SU-DHL-6 (cell line): ENCODE results near the gene OR9A2.

ENCODE experiments used
- EZH2phosphoT487 ChIP-seq: fragments of 200-600 bp; sonication (generic), shearing (Covaris generic); conservative IDR thresholded peaks from 2 replicates; pipeline ENCODE4 v1.6.1; 2018; ENCODE audit warnings: mild to moderate bottlenecking, antibody characterized with exemption, low read length, moderate library complexity, mixed read lengths
- TF ChIP-seq, protein P1 (sequence below): fragments of 200-600 bp; sonication (generic); IDR thresholded peaks from one replicate; pipeline ENCODE4 v1.5.1; 2017; ENCODE audit warnings: antibody characterized with exemption, mild to moderate bottlenecking, low read length, moderate library complexity; ENCODE audit not compliant: insufficient read depth, poor library complexity, severe bottlenecking

DNA sequence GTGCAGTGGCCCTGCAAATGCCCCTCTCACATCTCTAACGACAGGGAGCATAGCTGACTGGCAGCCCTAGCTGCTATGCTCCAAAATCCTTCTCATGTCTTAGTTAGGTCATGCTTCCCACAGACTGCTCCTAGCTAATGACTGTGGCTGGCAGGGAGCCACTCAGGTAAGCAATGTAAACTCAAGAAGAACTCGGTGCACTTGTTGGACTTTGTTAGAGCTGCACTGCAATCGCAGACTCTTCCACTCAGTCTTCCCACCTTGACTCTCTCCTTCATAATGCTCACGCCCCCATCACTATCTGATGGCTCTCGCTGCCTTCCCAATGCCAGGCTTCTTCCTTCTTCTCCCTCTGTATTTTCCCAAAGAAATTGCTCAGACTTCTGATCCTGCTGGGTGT is 24.0 kb downstream of the OR9A2 start:
- TF ChIP-seq, protein P1, sequence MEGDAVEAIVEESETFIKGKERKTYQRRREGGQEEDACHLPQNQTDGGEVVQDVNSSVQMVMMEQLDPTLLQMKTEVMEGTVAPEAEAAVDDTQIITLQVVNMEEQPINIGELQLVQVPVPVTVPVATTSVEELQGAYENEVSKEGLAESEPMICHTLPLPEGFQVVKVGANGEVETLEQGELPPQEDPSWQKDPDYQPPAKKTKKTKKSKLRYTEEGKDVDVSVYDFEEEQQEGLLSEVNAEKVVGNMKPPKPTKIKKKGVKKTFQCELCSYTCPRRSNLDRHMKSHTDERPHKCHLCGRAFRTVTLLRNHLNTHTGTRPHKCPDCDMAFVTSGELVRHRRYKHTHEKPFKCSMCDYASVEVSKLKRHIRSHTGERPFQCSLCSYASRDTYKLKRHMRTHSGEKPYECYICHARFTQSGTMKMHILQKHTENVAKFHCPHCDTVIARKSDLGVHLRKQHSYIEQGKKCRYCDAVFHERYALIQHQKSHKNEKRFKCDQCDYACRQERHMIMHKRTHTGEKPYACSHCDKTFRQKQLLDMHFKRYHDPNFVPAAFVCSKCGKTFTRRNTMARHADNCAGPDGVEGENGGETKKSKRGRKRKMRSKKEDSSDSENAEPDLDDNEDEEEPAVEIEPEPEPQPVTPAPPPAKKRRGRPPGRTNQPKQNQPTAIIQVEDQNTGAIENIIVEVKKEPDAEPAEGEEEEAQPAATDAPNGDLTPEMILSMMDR, result no peak
- no peak for TF ChIP-seq EZH2phosphoT487
